Measurements from ENCODE around the gene OAS2. TPM values are rescaled to one million over a fixed set of nuclear protein-coding genes. Genes with fewer than 3 reads are reported as not detected.

Gene OAS2
- total and polyA plus RNA-seq, 2 of the 8 experiments (the other 6 are each of a cell fraction or from before 2014, with no cell fraction given): 0.06 TPM; not detected in 1

GRCh38 chr12:112967306-112967705 is 11.0 kb upstream of the OAS2 start:
- H3K27ac ChIP-seq (ENCODE audit: low read depth, low read length): no peak overlapping the region
- DNase-seq (ENCODE audit: low read depth in 1 of 2, low spot score in 2 of 2) (no peak), FAIRE-seq (no peak)
- no peaks in the 10 kb centered on the region for H3K4me1 ChIP-seq (replicated peaks in 1 of 4; ENCODE audit: control insufficient read depth in 3 of 4, insufficient read depth in 4 of 4, low read length in 3 of 4)
- no peaks in the 10 kb centered on the region for H3K9me3 ChIP-seq (ENCODE audit: insufficient read depth in 2 of 2, low read depth in 1 of 2, low read length in 1 of 2)
- peaks cover 0 to 2% of the 10 kb centered on the region in 2 experiments for H4K20me1 ChIP-seq (replicated peaks in 1 of 2; ENCODE audit: control insufficient read depth in 1 of 2, insufficient read depth in 2 of 2, low read length in 2 of 2)
- H3K14ac ChIP-seq (ENCODE audit: insufficient read length): no peak overlapping the region
- no peaks in the 10 kb centered on the region for H3K23me2 ChIP-seq (ENCODE audit: low read depth, low read length)
- no peak overlapping the region for H3K4me2 ChIP-seq (ENCODE audit: insufficient read depth in 1 of 2, low read depth in 2 of 2, low read length in 2 of 2)
- no peak overlapping the region for H2BK20ac ChIP-seq (ENCODE audit: low read length)
- H3K4me3 ChIP-seq (ENCODE audit: extremely low read depth in 1 of 4, insufficient read depth in 2 of 4, low read depth in 3 of 4, low read length in 4 of 4): no peak overlapping the region
- no peak for TF ChIP-seq POU5F1 (IDR thresholded peaks at IDR 0.05; ENCODE audit: low read depth, low read length)
- no peak for TF ChIP-seq SP1 (IDR thresholded peaks at IDR 0.05; ENCODE audit: low read depth, low read length)
- TF ChIP-seq RFX5 (IDR thresholded peaks at IDR 0.05; ENCODE audit: borderline replicate concordance, low read depth, low read length): no peak
- TF ChIP-seq TAF1 (IDR thresholded peaks at IDR 0.05; ENCODE audit: low read depth, low read length): no peak
- no peak for TF ChIP-seq ATF3 (IDR thresholded peaks at IDR 0.05; ENCODE audit: insufficient read depth, low read depth, low read length)
- ChIA-PET CTCF (ENCODE audit: partially characterized antibody) (no interaction called here), POLR2A (ENCODE audit: partially characterized antibody) (no interaction called here)
- 88% methylated on average over 9 of the region's 9 CpGs; no CpG with 5 or more reads in 1 of the 2 experiments for WGBS, 2 experiments (ENCODE audit: extremely low coverage in 1 of 2, insufficient coverage in 1 of 2, insufficient read length in 1 of 2, insufficient replicate concordance in 2 of 2, low coverage in 1 of 2, low lambda C conversion rate in 2 of 2, missing lambda C conversion rate in 1 of 2)
- H4K5ac ChIP-seq (ENCODE audit: insufficient read length, low read depth, low read length): no peak overlapping the region
- no peak overlapping the region for H2BK120ac ChIP-seq (replicated peaks; ENCODE audit: low read depth, low read length)
- no peak overlapping the region for H4K91ac ChIP-seq (replicated peaks; ENCODE audit: insufficient read length, low read length)
- no peak overlapping the region for H4K8ac ChIP-seq (ENCODE audit: extremely low read depth, insufficient read depth, low read length)
- H3K4ac ChIP-seq (replicated peaks; ENCODE audit: insufficient read length, low read depth, low read length): no peak overlapping the region
- no peak overlapping the region for H2AFZ ChIP-seq (ENCODE audit: low read length)
- no peak overlapping the region for H2BK5ac ChIP-seq (ENCODE audit: low read depth, low read length)
- no peak overlapping the region for H3K23ac ChIP-seq (ENCODE audit: insufficient read length)
- H2AK5ac ChIP-seq (ENCODE audit: low read depth, low read length): no peak overlapping the region
- H2BK12ac ChIP-seq (ENCODE audit: low read depth, low read length): no peak overlapping the region
- H3K18ac ChIP-seq (ENCODE audit: extremely low read depth, low read length): no peak overlapping the region
- no peaks in the 10 kb centered on the region for H3K79me2 ChIP-seq (ENCODE audit: control insufficient read depth in 1 of 2, insufficient read depth in 2 of 2, low read length in 2 of 2)
- no peak overlapping the region for H2BK15ac ChIP-seq (ENCODE audit: low read length)
- no peaks in the 10 kb centered on the region for H3K36me3 ChIP-seq (ENCODE audit: control insufficient read depth in 2 of 4, insufficient read depth in 4 of 4, low read length in 3 of 4)
- no peak overlapping the region for H3K56ac ChIP-seq (replicated peaks; ENCODE audit: insufficient read length, low read depth, low read length)
- H3K27me3 ChIP-seq (replicated peaks in 1 of 4; ENCODE audit: control insufficient read depth in 3 of 4, extremely low read depth in 1 of 4, insufficient read depth in 3 of 4, low read length in 3 of 4): no peaks in the 10 kb centered on the region
- H3K9ac ChIP-seq (replicated peaks in 1 of 4; ENCODE audit: extremely low read depth in 1 of 4, low read depth in 3 of 4, low read length in 3 of 4): no peak overlapping the region
- H3K79me1 ChIP-seq (ENCODE audit: low read depth, low read length): no peaks in the 10 kb centered on the region
